NCI-H1105 treated with DMSO at 0.1 percent for 48 hours (cell line): ENCODE data around the gene ROR2.

Experiments used
- DNase-seq: peaks from one replicate; lab custom pipeline; 2025; lab: John Stamatoyannopoulos, UW

ROR2 gene

DNA sequence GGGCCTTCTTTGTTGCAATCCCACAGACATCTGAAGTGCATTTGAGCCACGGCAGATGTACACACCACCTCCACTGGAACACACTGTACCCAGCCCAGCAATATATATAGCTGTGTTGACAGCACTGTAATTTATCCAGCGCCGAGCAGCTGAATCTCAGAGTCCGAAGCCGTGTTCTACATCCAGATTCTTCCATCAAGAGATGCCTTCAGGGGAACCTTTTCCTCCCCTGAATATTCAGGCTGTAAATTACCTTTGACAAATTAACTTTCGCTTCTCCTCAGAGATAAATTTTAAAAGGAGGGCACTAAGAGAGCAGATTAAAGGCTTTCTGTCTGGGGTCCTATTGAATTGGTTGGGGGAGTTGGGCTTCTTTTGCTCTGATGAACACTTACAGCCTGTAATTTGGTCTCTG, 76.4 kb downstream of the ROR2 start:
- DNase-seq, result no peak

DNA sequence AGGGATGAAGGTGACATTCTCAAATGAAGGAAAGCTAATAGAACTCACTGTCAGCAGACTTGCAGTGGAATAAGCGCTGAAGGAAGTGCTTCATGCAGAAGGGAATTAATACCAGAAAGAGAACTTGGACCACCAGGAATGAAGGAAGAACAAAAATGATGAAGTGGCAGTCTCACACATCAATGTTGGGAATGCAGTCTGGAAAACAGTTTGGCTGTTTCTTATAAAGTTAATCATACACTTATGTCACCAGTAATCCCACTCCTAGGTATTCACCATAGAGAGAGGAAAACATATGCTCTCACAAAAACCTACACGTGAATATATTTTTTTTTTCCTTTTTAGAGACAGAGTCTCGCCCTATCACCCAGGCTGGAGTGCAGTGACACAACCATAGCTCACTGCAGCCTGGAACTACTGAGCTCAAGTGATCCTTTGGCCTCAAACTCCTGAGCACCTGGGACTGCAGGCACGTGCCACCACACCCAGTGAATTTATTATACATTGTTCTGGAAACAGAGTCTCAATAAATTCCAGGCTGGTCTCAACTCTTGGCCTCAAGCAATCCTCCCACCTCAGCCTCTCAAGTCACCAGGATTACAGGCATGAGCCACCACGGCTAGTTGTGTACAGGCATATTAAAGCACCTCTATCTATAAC, 81.2 kb downstream of the ROR2 start:
- DNase-seq, result no peak

DNA sequence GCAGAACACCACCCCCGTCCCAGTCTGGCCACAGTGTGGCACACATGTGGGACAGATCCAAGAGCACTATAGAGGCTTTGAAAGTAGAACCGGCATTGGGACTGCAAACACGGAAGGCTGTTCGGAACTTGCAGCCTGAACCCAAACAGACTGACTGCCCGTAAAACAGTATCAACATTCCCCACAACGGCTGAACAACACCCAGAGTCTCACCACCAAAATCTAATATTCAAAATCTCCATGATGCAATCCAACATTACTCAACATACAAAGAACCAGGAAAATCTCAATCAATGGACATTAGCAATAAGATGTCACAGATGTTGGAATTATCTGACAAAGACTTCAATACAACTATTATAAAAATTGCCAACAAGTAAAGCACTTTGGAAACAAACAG, 82.3 kb downstream of the ROR2 start:
- DNase-seq, result no peak

DNA sequence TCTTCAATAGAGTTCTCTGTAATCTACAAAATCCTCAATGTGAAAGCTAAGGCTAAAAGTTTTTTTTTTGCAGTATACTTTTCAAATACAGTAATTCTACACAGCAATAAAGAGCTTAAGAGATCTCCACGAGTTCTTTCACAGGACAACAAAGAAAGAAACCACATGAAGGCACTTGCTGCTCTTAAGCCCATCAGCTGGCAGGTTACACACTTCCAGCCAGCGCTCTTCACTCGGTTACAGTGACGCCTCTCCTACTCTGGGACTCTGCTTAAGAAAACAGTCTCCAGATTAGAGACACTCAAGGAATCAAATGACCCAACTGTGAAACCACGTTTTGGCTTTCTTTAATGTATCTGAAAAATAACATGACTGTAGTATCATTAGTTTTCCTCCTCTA, 85.0 kb downstream of the ROR2 start:
- DNase-seq, result no peak

DNA sequence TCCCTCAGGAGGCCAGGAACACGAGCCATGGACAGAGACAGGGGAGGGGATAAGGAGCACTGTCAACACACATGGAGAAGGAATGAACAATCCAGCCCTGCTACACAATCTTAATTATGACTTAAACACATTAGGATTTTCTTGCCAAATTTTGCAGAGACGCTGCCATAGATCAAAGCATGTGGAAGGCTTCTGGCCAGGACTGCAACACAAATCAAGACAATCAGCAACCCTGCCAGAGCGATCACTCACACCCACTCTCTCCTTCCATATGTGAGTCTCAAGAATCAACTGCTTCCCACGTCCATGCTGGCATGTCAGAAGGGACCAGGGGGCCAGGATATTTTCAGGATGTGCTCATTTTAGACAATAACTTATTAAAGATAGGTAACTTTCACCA, 85.6 kb downstream of the ROR2 start:
- no peak for DNase-seq

DNA sequence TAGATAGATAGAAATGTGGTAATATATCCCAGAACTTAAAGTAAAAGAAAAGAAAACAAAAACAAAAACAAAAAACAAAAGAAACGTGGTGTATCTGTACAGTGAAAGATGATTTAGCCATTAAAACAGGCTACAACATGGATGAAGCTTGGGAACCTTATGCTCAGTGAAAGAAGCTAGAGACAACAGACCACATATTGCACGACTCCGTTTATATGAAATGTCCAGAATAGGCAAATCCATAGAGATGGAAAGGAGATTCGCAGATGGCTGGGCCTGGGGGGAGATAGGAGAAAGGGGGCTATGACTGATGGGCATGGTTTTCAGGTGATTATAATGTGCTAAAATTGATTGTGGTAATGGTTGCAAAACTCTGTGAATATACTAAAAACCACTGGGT, 86.6 kb downstream of the ROR2 start:
- DNase-seq, result no peak

DNA sequence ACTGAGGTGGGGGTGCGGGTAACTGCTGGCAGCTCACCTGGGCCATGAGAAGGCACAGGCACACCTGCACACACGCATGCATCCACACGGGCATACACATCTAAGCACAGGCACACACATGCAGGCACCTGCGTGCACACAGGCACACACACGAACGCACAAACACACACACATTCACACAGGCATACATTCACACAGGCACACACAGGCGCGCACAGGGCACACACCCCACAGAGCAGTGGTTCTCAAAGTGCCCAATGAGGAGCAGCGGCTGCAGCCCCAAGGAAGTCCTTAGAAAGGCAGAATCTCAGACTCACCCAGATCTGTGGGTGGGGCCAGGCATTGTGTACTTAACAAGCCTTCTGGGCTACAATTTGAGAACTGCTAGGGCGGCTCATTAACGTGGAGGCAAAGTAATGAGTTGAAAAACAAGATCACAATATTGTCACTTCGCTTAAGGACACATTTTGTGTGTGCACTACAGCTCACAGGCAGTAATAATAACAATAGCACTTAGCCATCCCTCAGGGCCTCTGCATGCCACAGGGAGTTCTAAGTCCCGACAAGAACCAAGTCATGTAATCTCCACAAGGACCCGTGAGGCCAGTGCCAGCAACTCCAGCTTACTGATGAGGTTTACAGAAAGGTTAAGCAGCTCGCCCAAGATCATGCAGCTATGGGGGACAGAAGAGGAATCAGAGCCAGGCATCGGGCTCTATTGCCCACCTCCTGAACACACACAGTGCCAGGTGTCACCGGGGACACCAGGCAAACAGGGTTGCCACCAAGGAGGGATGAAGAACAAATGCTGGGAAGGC, 91.6 kb downstream of the ROR2 start:
- no peak for DNase-seq

DNA sequence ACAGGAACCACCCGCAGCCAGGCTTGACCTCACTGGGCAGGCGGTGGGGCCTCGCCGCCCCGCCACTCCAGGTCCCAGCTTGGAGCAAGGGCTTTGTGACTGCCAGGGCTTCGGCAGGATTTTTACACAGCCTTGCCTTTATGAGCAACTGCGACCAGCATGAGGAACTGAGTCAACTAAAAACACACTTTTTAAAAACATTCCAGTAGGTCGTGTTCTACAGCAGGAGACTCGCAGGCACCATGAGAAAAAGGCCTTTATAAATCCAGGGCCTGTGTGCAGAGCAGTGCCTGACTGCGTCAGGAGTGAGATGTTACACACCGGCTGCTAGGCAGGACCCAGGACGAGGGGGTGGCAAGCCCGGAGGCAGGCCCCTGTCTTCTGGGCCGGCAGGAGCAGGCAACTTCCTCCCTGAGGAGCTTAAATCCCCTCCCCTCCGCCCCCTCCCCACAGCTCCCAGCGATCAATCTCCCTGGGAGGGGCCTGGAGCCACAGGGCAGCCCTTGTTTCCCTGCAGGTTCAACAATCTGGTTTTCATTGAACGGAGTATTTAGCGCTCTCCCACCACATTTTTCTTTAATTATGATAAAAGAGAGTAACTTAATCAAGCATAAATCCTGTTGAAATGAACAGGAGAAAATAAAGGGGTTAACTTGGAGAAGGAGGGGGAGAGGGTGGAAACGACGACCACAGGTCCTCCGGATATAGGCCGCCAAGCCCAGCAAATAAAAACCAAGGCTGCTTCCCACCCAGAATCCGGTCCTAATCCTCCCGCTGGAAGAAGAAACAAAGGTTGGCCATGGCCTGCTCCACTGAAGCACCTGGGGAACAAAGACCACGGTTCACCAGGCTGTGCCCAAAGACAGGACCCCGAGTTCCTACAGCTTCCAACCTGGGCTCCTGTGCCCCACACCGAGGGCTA, 92.5 kb downstream of the ROR2 start:
- no peak for DNase-seq

DNA sequence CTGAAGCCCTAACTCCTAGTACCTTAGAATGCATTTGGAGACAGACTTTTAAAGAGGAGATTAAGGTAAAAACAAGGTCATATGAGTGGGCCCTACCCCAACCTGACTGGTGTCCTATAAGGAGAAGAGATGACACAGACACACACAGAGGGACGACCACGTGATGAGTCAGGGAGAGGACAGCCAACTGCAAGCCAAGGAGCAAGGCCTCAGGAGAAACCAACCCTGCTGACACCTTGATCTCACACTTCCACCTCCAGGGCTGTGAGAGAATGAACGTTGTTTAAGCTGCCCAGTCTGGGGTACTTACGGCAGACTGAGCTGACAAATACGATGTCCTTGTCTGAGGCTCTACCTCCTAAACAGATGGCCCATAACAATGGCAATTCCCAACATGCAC, 93.6 kb downstream of the ROR2 start:
- DNase-seq, result no peak

DNA sequence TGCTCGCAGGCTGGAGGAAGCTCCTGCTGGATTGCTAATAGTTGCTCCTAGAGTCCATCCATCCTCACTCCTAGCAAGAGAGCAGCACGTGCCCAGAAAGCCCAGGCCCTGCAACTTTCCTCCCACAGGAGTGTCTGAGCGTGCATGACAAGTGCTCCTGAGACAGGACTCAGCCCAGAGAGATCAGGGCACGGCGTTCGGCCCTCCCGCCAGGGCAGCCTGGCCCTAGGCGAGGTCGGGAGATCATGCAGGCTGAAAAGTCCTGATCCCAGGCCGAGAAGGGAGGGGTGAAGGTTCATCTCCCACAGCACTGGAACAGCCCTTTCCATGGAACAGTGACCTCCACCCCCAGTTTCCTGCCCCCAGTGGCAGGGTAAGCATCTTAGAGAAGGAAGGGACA, 94.8 kb downstream of the ROR2 start:
- no peak for DNase-seq

DNA sequence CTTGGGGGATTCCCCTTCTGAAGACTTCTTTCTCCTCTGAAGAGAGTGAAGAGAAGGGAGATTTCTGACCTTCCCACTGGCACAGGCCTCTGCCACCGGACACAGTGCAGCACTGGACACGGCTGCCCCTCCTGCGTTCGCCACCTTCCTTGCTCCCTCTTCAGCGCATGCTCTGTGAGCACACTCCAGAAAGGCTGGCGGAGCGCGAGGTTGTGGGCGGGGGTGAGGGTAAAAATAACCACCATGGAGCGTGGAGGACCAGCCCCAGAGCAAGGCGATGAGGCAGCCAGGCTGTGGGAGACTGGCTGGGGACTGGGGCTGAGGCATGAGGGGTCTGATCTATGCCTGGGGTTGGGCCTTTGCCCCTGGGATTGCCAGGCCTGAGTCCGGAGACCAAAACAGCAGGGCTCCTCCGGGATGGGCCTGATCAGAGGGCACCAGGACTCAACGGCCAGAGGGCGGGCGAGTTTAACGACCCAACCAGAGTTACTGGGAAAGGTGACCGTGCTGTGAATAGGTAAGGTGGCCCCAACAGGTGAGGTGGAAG, 97.2 kb downstream of the ROR2 start:
- no peak for DNase-seq

DNA sequence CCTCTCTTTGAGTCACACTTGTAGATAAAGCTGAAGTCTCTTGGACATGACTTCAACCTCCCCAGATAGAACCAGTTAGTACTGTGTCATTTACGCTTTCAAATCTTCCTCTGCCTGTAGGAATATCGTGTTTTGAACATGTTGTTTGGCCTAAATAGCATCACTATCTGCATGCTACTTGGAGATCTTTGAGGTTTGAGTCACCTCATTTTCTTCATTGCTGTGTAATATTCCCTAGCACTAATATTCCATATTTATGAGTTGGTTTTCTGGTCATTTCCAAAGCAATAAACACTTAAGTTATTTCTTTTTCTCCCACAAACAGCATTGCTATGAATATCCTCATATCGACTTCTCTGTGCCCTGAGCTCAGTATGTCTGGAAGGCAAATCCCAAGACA, 100.3 kb downstream of the ROR2 start:
- DNase-seq, result no peak

DNA sequence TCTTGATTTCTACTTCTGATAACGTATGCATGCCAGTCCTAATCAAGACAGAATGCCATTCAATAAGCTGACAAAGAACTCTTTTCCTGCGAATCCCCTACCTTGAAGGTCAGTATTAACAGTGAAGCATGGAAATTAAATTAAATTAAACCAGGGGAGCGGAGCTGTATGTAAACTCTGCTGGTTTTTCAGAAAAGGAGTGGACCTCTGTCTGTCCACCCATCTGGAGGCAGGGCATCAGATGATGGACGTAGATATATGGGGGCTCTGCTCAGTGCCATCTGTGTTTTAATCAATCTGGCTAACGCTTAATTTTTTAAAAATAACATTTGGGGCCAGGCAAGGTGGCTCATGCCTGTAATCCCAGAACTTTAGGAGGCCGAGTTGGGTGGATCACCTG, 101.9 kb downstream of the ROR2 start:
- DNase-seq, result no peak

DNA sequence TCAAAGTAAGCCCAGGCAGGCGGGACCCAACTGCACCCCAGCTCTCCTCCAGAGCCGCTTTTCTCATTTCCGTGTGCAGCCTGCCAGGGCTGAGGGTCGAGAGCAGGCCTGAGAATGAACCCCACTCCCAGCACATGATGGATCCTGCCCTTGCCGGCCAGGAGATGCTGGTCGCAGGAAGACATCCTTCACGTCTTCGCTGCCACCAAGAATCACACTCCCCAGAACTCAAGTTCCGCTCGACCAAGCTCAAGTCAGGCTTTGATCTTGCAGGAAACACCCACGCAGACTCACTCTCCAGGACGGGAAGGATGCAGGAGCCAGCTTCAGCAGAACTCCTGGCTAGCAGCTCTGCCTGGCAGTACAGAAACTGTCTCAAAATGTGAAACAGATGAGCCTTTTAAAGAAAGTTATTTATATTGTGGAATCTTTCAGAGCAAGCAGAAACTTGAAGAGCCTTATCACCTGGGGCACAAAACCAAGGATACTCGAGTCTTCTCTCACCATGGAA, 102.4 kb downstream of the ROR2 start:
- DNase-seq, result no peak

DNA sequence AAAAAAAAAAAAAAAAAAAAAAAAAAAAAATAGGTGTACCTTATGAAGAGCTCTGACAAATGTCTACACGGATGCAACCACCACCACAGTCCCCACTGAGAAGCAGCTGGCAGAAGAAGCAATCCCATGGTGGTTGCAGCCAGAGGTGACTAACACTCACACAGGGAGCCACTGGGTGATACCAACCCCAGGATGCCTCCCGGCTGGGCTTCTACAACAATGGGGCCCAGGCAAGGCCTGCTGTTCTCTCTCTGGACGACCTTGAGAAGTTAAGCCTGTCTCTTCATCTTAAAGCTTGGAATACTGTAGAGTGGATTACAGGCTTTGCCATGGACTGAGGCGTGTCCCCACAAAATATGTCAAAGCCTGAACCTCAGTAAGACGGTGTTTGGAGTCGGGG, 104.1 kb downstream of the ROR2 start:
- DNase-seq, result no peak

DNA sequence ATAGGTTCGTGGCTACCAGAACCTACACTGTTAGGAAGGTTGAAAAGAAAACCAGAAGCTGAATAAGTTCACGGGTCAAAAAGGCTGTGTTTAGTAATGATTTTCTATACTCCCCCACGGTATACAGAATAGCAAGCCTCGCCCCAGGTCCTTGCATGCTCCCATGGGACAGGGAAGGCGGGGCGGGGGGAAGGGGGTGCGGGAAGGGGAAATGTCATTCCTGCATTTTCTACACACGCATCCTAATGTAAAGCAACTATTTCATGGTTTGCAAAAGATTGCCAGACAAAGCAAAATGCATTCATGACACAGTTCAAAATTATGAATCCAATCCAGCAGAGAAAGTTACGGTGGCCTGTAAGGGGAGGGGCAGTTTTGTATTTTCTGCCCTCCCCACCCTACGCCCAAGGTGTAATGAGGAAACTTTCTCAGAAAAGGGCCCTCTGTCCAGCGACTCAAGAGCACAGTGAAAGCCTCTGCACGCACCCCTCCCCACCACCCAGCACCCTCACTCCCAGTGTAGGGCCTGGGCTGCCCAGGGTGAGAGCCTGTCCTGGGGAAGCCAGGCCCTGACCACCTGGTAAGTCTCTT, 105.2 kb downstream of the ROR2 start:
- no peak for DNase-seq

DNA sequence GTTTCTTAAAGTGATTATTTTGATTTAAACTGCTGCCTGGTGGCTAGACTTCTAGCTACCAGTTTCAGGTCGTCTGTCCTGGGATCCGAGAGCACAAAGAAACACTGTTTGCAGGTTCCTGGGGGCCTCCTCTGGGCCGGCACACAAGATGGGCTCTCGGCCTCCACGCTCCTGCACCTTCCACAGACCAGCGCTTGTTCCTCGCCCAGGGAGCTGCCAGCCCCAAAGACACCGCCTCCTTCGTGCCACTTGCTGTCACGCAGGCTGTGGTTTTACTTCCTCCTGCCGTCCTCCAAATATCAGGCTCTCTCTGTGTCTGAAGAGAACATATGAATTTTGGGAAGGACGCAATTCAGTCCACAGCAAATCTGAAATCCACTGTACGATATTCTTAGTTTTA, 105.8 kb downstream of the ROR2 start:
- no peak for DNase-seq

DNA sequence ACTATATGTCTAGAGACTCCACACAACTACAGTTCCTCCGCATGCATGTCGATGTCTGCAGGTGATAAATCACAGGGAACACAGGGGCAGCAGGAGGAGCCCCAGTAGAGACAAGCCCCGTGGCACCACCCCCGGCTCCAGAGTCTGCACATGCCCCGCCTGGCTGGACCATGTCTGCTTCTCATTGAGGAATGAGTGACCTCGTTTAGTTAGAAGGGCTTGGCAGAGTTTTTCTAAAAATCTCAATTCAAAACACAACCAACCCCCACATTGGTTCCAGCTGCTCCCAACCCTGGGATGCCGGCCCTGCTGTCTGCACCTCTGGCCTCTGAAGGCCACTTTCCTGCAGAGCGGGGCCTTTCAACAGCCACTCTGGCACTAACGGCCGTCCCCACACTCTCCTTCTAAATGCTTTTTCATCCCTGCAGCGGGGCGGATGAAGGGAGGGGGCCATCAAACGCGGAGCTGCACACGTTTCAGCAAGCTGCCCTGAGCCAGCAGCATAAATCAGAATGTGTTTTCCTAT, 106.3 kb downstream of the ROR2 start:
- no peak for DNase-seq

DNA sequence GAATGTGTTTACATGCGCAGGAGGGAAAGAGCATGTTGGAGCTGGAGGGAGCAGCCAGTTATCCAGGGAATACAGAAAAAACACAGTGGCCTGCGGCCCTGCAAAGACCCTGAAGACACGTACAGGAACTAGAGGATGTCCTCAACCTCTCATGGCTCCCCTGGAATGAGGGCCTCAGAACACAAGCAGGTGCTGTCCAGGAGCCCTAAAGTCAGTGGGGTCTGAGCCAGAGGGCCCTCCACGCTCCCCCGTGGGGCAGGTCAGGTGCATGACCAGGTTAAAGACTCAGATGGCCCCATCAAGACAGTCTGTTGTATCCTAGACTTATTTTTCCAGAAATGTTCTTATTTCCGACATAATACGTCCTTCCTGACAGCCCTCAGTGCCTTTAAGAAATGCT, 106.9 kb downstream of the ROR2 start:
- no peak for DNase-seq

DNA sequence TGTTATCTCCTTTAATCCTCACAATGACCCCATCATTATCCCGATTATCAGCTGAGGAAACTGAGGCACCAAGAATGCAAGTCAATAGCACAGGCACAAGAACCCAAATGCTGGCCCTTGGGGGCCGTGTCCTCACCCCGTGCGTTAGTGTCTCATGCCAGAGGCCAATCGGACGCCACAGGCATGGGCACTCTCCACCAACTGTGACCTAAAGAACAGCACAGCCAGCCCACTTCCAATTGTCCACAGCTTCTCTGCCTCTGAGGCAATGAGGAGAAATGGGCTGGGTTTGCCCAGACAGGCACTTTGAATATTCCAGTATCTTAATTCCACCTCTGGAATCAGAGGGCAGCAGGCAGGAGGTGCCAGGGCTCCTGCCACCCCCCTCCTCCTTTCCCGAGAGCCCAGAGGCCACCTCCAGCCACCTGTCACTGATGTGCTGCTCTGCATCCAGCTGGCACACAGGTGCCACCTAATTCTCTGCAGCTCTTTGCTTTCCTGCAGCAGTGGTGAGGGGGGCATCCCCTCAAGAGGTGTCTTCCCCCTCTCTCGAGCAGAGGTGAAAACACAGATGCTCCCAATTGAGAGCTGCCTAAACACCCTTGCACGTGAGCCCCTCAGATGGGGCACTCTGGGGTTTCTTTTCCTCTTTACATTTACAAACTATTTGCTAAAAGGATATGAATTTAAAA, 107.5 kb downstream of the ROR2 start:
- DNase-seq, result peak; percentile 18

DNA sequence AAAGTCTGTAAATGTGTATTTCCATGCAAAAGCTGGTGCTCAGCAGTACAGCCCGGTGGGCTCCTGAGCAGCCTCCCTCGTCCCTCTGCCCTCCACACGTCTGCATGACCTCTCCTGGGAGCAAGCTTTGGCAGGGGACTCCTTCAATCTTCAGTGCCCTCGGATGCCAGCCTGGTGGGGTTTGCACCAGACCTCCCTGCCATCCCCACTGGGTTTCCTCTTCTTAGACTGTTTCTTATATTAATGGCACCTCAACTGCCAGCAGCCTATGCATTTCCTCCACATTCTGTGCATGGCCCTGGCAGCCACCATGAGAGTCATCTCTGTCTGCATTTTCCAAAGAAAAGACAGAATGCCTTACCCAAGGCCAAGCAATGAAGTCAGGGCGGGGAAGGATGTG, 108.4 kb downstream of the ROR2 start:
- no peak for DNase-seq
